Fibroblast of skin of right quadriceps (primary cell): Measurements from ENCODE around the gene YJU2.

Experiments
- DNase-seq: peaks from one replicate; pipeline ENCODE4 v3.0.0-alpha.2; 2013

The YJU2 gene

DNA sequence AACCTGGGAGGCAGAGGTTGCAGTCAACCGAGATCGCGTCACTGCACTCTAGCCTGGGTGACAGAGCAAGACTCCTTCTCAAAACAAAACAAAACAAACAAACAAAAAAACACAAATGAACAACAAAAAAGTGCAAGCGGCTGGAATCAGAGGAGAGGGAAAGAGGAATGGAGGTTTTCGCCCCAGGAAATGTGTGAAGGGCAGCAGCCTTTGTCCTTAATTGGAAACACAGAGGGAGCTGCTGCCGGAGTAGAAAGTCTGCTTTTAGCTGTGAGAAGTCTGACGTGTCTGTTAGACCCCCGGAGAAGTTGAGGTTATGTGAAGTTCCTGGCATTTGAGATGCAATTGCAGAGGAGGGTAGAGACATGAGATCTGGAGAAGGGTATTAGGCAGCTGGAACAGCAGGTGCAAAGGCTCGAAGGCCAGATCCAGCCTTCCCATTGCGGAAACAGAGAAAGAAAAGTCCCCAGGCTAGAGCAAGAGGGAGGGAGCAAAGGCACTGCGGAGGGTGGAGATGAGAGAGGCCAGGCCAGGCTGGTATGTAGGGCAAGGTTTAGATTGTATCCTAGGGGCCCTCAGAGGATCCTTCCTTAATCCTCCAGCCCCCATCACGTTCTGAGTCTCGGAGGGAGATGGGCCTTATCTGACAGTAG, 54.8 kb downstream of the YJU2 start:
- DNase-seq = no peak

DNA sequence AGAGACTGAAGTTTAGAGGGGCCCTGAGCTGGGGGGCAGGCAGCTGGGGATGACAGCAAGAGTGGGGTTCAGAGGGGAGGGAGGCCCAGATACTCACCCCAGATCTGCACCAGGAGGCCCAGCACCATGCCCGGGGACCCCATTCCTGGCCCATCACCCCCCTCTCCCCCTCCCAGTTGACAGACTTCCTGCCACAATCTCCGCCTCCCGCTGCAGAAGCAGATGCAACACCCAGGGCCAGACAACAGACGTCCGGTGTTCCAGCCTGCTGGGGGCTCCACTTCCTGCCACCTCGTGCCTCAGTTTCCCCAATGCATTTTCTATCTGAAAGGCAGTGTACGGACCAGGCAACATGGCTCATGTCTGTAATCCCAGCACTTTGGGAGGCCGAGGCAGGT, 55.4 kb downstream of the YJU2 start, which contains the start of gene TMIGD2:
TMIGD2 (minus strand) TSS at position 147 of the 398 bp plus-strand sequence; CDS start at position 143, 4 bp downstream.
- DNase-seq = no peak

DNA sequence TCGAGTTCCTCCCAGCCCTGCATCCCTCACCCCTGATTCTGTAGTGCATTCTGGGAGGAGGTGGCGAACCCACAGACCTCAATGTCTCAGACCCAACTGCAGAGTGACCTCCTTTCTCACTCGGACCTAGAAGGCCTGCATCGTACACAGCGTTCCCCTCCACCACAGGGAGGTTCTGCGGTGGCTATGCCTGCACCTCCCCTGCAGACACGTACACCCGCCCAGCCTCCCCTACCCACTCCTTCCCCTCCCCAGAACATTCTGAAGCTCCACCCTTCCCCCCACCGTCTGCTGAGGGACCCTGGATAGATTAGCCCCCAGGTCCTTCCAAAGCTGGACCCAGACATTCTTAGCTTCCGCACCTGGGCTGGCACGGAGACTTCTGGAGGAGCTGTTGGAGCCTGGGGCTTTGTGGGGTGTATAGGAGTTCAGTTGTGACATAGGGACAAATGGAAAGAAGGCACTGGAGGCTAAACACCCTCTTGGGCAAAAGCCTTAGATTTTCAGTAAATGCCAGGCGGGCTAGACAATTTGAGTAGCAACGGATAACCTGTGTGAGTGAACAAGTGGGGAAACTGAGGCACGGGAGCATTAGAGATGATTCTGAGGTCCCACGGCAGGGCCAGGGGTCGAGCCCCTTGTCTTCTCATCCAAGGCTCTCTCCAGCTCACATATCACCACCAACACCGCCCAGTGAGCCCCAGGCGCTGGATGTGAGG, 57.1 kb downstream of the YJU2 start:
- DNase-seq = no peak

DNA sequence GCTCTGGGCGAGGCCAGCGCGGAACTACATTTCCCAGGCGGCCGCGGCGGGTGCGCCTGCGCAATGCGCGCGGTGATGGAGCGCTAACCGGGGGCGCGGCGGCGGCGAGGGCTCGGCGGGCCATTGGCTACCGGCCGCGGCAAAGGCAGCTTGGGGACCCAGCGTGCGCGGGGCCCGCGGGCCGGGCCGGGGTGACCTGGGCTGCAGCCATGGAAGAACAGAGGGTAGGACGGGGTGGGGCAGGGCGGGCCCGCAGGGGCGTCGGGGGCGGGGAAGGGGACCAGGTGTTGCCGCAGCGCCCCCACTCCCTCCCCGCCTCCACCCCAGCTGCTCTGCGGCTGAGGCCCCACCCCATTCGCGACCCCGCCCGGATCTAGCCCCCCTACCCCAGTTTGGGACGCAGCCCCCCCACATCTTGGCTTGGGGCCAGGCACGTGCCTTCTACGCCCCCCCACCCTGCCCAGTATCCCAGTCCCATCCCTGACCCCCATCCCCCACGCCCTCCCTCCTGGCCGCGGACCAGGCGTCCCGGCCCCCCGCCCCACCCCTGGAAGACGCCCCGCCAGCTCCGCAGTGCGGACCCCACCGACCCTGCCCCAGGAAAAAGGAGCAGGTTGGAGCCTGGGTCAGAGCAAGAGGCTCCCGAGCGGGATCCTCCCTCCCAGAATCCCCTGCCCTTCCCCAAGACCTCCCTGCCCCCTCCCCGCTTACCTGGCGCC, 57.8 kb downstream of the YJU2 start, which contains the start of gene FSD1:
FSD1 (plus strand) TSS at position 61 of the 719 bp plus-strand sequence; CDS start at position 210, 149 bp downstream.
- peak; percentile 59 for DNase-seq

DNA sequence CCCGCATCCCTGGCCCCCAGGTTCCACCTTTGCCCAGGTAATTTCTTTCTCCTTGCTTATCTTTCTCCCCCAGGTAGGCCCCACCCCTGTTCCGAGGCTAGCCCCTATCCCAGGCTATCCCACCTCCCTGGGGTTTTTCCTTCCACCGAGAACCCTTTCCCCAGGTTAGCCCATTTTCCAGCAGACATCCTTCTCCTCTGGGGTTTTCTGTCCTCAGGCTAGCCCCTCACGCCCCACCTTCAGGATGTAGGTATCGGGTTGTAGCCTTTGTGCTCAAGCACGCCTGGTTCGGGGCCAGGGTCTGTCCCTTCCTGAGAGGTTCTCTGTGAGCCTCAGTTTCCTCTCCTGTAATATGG, 58.4 kb downstream of the YJU2 start:
- no peak for DNase-seq

DNA sequence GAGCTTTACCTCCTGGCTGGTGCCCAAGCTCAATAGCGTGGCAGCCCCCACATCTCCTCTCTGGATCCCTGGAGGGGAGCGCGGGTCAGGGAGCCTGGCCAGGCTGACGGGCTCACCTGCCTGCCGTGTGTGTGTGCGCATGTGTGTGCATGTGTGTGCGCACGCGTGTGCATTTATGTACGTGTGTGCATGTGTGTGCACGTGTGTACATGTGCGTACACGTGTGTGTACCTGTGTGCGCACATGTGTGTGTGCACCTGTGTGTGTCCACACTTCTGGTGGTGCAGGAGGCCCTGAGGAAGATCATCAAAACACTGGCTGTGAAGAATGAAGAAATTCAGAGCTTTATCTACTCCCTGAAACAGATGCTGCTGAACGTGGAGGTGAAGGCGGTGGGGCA, 58.8 kb downstream of the YJU2 start:
- no peak for DNase-seq

DNA sequence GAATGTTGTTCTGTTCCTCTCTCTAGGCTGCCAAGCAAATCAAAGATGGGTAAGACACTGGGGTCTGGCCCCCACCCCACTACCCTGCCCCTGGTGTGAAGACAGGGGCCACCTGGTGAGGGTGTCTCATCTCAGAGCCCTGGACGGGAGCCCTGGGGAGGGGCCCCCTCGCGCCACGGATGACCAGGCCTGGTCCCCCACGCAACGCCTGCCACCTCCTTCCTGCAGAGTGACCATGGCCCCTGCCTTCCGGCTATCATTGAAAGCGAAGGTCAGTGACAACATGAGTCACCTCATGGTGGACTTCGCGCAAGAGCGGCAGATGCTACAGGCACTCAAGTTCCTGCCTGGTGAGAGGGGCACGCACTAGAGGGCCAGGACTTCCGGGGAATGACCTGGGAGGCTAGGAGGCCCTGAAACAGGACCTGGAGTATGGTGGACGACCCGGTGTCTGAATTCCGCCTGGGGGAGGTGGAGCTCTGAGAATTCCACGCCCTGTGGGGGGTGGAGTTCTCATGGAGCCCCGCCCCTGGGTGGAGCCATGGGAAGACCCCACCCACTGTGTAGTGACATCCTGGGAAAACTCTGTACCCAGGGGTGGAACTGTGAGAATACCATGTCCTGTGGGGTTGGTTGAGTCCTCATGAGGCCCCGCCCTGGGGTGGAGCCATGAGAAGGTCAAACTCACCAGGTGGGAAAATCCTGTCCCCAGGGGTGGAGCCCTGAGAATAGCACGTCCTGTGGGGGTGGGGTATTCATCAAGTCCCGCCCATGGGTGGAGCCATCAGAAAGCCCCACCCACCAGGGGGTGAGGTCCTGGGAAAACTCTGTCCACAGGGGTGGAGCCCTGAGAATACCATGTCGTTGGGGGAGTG, 63.6 kb downstream of the YJU2 start:
- DNase-seq = no peak

DNA sequence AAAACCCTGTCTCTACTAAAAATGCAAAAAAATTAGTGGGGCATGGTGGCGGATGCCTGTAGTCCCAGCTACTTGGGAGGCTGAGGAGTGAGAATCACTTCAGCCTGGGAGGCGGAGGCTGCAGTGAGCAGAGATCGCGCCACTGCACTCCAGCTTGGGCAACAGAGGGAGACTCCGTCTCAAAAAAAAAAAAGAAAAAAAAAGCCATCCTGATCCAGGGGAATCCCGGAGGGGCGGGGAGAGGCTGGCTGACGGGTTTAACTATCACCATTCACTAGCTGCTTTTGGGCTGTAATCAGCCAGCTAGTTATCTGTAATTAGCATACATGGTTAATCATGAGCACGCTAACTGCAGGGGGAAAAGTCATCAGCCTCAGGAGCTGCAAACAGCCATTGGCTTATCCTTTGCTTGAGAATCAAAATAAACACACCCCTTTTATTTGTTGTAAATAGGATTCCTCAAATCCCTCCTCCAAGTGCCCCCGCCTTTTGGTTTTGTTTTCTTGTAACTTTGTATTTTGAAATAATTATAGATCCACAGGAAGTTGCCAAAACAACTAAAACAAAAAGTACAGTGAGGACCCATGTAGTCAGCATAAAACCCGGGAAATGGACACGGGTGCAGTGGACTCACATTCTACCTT, 67.1 kb downstream of the YJU2 start:
- no peak for DNase-seq

DNA sequence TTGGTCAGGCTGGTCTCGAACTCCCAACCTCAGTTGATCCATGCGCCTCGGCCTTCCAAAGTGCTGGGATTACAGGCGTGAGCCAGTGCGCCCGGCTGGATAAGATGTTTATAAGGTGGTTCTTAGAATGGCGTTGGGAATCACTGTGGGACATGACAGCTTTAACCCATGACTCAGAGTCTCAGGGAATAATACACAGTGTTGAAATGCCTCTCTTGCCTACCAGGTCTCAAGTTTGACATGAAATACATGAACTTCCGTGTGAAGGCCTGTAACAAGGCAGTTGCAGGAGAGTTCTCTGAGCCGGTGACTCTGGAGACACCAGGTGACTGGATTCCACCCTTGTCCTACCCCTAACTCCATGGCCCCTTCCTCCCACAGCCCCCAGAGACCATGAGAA, 70.1 kb downstream of the YJU2 start:
- DNase-seq = no peak

DNA sequence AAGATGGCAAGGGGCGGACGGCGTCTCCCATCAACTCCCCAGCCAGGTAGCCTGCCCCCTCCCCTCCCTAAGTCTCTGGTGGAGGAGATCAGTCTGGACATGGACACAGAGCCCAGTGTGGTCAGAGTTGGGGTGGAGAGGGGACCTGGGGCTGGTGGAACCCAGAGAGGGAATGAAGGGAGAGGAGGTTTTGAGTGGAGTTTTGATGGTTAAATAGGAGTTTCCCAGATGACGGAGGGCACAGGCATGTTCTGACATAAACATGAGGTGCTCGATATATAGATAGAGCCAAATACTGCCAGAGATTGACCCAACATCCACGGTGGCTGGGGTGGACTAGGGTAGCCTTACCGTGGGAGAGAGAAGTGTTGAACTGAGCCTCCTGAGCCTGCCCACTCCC, 71.6 kb downstream of the YJU2 start:
- no peak for DNase-seq
